ENCODE measurements around the gene UCHL5.

- TF ChIP-seq, protein P1, sequence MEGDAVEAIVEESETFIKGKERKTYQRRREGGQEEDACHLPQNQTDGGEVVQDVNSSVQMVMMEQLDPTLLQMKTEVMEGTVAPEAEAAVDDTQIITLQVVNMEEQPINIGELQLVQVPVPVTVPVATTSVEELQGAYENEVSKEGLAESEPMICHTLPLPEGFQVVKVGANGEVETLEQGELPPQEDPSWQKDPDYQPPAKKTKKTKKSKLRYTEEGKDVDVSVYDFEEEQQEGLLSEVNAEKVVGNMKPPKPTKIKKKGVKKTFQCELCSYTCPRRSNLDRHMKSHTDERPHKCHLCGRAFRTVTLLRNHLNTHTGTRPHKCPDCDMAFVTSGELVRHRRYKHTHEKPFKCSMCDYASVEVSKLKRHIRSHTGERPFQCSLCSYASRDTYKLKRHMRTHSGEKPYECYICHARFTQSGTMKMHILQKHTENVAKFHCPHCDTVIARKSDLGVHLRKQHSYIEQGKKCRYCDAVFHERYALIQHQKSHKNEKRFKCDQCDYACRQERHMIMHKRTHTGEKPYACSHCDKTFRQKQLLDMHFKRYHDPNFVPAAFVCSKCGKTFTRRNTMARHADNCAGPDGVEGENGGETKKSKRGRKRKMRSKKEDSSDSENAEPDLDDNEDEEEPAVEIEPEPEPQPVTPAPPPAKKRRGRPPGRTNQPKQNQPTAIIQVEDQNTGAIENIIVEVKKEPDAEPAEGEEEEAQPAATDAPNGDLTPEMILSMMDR (IDR thresholded peaks at IDR 0.05) = peak; percentile 71
- no peak for TF ChIP-seq EZH2 (IDR thresholded peaks at IDR 0.05; ENCODE audit: borderline replicate concordance, insufficient read depth, low read depth, low read length, poor library complexity, severe bottlenecking)
Measured at GRCh38 chr1:193019442-193020026, 39.6 kb downstream of the UCHL5 start.
